Measurements from ENCODE around the gene C2.
"Not testable (repeated sequence)": the region's sequence is repeated elsewhere in the genome, so short reads cannot be mapped to it uniquely, and the experiment has no call there.

C2 gene

DNA sequence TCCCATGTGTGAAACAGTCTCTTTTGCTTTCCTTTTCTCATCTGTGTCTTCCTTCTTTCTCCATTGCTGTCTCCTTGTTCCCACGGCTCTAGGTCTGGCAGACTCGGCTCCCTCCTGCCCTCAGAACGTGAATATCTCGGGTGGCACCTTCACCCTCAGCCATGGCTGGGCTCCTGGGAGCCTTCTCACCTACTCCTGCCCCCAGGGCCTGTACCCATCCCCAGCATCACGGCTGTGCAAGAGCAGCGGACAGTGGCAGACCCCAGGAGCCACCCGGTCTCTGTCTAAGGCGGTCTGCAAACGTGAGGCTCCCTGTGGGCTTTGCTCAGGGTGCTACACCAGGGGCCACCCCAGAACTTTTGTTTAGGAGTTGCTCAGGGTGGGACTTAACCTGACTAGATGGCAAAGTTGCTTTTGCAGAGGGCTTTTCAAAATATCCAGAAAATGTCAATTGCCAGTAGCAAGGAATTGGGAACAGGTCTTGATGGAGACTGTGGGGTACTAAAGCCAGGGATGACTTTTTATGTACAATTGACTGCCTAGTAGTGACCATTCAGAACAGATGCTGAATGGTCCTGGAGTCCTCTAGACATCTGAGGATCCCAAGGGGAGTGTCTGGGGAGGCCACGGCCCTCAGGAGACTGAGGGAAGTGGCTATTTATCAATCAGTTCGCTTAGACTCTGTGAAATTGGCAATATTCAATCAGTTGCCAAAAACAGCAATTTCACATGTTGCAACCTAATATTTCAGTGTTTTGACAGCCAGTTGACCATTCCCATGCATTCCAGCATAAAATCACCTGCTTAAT is 550 bp downstream of the C2 start:
- DNase-seq (ENCODE audit: insufficient read length, low spot score) = no peak
- TF ChIP-seq POLR2A (IDR thresholded peaks at IDR 0.05; ENCODE audit: low read depth, low read length) = no peak
- no peak for FAIRE-seq

DNA sequence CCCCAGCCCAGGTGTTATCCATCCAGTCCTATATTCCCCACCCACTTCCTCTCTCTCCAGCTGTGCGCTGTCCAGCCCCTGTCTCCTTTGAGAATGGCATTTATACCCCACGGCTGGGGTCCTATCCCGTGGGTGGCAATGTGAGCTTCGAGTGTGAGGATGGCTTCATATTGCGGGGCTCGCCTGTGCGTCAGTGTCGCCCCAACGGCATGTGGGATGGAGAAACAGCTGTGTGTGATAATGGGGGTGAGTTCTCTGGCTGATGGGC is 1.1 kb downstream of the C2 start:
- DNase-seq (ENCODE audit: insufficient read length, low spot score) (no peak), FAIRE-seq (no peak)
- TF ChIP-seq POLR2A (IDR thresholded peaks at IDR 0.05; ENCODE audit: low read depth, low read length) = no peak

DNA sequence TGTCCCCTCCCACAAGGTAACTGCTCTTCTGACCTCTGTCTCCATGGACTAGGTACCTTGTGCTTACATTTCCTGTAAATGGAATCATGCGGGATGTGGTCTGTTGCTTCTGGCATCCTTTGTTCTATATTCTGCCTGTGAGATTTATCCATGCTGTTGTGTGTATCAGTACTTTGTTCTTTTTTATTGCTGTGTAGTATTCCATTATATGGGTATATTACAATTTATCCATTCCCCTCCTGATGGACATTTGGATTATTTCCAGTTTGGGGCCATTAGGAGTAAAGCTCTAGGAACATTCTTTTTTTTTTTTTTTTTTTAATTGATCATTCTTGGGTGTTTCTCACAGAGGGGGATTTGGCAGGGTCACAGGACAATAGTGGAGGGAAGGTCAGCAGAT is 3.4 kb downstream of the C2 start:
- TF ChIP-seq POLR2A (IDR thresholded peaks at IDR 0.05; ENCODE audit: low read depth, low read length) = no peak
- no peak for FAIRE-seq
- DNase-seq (ENCODE audit: insufficient read length, low spot score) = no peak

DNA sequence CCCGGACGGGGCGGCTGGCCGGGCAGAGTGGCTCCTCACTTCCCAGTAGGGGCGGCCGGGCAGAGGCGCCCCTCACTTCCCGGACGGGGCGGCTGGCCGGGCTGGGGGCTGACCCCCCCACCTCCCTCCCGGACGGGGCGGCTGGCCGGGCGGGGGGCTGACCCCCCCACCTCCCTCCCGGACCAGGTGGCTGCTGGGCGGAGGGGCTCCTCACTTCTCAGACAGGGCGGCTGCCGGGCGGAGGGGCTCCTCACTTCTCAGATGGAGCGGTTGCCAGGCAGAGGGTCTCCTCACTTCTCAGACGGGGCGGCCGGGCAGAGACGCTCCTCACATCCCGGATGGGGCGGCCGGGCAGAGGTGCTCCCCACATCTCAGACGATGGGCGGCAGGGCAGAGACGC is 4.6 kb downstream of the C2 start:
- not testable (repeated sequence) for DNase-seq (ENCODE audit: insufficient read length, low spot score); FAIRE-seq

DNA sequence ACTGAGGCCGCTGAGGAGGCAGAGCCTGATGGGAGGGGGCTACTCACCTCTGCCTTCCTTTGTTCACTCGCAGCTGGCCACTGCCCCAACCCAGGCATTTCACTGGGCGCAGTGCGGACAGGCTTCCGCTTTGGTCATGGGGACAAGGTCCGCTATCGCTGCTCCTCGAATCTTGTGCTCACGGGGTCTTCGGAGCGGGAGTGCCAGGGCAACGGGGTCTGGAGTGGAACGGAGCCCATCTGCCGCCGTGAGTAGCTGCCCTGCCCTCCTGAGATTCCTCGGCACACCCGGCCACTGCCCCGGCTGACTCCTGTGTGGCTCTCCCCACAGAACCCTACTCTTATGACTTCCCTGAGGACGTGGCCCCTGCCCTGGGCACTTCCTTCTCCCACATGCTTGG is 6.0 kb downstream of the C2 start:
- no peak for FAIRE-seq
- no peak for TF ChIP-seq POLR2A (IDR thresholded peaks at IDR 0.05; ENCODE audit: low read depth, low read length)

DNA sequence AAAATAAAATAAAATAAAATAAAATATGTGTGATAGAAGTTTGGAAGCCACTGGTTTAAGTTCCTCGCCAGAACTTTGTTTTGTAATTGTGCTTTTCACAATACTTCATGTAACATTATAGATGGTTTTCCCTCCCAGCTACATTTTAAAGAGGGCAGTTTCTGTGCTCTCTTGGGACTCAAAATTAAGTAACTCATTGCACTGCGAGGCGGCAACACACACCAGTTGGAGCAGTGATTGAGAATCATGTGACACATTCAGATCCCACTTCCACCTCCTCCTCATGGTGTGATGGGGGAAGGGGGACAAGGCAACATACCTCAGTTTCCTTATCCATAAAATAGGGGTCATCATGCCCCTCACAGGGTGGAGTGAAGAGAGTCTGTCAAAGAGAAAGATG is 7.5 kb downstream of the C2 start:
- TF ChIP-seq POLR2A (IDR thresholded peaks at IDR 0.05; ENCODE audit: low read depth, low read length) = no peak
- no peak for DNase-seq (ENCODE audit: insufficient read length, low spot score)
- FAIRE-seq = no peak

More for the DNA sequence above, 6.0 kb downstream of the C2 start:
- no peak for DNase-seq (ENCODE audit: insufficient read length, low spot score)

DNA sequence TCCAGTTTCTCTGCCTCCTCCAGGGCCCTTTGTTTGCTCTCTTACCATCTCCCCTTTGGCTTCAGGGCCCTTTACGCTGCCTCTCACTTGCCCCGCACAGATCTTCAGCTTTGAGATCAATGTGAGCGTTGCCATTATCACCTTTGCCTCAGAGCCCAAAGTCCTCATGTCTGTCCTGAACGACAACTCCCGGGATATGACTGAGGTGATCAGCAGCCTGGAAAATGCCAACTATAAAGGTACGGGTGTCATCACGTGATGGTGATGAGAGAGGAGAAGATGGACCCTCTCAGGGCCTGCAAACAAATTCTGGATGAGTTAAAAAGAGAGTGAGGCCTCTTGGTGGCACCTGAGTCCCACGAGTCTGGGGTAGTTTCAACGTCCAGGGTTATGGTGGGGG is 8.3 kb downstream of the C2 start:
- no peak for DNase-seq (ENCODE audit: insufficient read length, low spot score)
- TF ChIP-seq POLR2A (IDR thresholded peaks at IDR 0.05; ENCODE audit: low read depth, low read length) = no peak
- no peak for FAIRE-seq

DNA sequence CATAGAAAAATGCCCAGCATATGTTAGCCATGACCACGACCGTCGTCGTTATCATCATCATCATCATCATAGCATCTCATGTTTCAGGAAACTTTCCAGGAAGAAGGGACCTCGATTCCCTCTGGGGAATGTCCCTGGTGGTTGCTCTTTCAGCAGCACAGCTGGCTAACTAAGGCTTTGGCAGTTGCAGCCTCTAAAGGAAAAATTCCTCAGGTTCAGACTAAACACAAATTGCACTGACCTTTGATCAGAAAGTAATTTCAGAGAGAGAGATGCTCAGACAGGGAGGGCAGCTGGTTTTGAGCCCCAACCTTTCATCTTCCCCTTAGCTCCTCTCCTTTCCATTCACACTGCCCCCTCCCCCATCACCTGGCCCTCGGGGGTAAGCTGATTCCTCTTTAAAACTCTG is 12.7 kb downstream of the C2 start:
- FAIRE-seq = no peak
- no peak for TF ChIP-seq POLR2A (IDR thresholded peaks at IDR 0.05; ENCODE audit: low read depth, low read length)
- no peak for DNase-seq (ENCODE audit: insufficient read length, low spot score)

DNA sequence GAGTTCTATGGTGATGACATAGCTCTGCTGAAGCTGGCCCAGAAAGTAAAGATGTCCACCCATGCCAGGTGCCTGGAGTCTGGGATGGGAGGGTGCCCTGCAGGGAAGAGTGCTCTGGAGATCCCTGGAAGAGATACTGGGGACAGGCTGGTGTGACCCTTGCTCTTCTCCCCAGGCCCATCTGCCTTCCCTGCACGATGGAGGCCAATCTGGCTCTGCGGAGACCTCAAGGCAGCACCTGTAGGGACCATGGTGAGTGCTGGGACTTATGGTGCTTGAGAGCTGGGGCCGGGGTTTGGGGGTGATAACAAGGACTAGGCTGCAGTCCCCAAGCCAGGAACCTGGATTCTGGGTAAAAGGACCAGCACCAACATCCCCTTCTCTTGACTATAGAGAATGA is 16.2 kb downstream of the C2 start:
- FAIRE-seq (no peak), DNase-seq (ENCODE audit: insufficient read length, low spot score) (no peak)
- TF ChIP-seq POLR2A (IDR thresholded peaks at IDR 0.05; ENCODE audit: low read depth, low read length) = no peak

DNA sequence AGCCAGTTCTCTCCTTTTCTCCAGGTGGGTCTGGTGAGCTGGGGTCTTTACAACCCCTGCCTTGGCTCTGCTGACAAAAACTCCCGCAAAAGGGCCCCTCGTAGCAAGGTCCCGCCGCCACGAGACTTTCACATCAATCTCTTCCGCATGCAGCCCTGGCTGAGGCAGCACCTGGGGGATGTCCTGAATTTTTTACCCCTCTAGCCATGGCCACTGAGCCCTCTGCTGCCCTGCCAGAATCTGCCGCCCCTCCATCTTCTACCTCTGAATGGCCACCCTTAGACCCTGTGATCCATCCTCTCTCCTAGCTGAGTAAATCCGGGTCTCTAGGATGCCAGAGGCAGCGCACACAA is 17.6 kb downstream of the C2 start:
- no peak for TF ChIP-seq POLR2A (IDR thresholded peaks at IDR 0.05; ENCODE audit: low read depth, low read length)
- no peak for FAIRE-seq

DNA sequence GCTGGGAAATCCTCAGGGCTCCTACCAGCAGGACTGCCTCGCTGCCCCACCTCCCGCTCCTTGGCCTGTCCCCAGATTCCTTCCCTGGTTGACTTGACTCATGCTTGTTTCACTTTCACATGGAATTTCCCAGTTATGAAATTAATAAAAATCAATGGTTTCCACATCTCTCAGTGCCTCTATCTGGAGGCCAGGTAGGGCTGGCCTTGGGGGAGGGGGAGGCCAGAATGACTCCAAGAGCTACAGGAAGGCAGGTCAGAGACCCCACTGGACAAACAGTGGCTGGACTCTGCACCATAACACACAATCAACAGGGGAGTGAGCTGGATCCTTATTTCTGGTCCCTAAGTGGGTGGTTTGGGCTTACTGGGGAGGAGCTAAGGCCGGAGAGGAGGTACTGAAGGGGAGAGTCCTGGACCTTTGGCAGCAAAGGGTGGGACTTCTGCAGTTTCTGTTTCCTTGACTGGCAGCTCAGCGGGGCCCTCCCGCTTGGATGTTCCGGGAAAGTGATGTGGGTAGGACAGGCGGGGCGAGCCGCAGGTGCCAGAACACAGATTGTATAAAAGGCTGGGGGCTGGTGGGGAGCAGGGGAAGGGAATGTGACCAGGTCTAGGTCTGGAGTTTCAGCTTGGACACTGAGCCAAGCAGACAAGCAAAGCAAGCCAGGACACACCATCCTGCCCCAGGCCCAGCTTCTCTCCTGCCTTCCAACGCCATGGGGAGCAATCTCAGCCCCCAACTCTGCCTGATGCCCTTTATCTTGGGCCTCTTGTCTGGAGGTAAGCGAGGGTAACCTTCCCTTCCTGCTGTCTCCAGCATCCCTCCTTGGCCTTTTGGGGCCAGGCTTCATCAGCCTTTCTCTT is 18.2 kb downstream of the C2 start, which contains the start of gene CFB:
CFB (plus strand) TSS at position 589 of the 863 bp plus-strand sequence; CDS start at position 716, 127 bp downstream.
- peak; percentile 64 for FAIRE-seq
- peak; percentile 96 for DNase-seq (ENCODE audit: insufficient read length, low spot score)
- TF ChIP-seq POLR2A (IDR thresholded peaks at IDR 0.05; ENCODE audit: low read depth, low read length) = no peak

More for the DNA sequence above, 17.6 kb downstream of the C2 start:
- DNase-seq (ENCODE audit: insufficient read length, low spot score) = no peak

DNA sequence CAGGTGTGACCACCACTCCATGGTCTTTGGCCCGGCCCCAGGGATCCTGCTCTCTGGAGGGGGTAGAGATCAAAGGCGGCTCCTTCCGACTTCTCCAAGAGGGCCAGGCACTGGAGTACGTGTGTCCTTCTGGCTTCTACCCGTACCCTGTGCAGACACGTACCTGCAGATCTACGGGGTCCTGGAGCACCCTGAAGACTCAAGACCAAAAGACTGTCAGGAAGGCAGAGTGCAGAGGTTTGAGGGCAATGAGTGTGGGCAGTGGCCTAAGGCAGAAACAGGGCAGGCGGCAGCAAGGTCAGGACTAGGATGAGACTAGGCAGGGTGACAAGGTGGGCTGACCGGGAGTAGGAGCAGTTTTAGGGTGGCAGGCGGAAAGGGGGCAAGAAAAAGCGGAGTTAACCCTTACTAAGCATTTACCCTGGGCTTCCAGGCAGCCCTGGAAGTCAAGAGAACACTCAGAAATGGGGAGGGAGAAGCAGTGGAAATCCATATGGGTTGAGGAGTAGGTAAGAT is 18.9 kb downstream of the C2 start:
- no peak for TF ChIP-seq POLR2A (IDR thresholded peaks at IDR 0.05; ENCODE audit: low read depth, low read length)
- no peak for FAIRE-seq
- no peak for DNase-seq (ENCODE audit: insufficient read length, low spot score)

DNA sequence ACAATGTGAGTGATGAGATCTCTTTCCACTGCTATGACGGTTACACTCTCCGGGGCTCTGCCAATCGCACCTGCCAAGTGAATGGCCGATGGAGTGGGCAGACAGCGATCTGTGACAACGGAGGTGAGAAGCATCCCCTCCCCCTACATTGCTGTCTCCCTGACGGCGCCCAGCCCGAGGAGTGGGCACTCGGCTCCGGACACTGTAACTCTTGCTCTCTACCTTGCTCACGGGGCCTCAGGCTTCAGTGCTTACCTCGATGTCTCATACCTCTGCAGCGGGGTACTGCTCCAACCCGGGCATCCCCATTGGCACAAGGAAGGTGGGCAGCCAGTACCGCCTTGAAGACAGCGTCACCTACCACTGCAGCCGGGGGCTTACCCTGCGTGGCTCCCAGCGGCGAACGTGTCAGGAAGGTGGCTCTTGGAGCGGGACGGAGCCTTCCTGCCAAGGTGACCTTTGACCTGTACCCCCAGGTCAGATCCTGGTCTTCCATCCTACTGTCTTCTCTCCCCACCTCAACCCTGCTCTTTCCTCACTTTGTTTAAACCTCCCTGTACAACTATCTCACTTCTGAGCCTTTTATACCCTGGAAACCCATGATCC is 19.7 kb downstream of the C2 start:
- TF ChIP-seq POLR2A (IDR thresholded peaks at IDR 0.05; ENCODE audit: low read depth, low read length) = no peak
- no peak for DNase-seq (ENCODE audit: insufficient read length, low spot score)
- FAIRE-seq = no peak

DNA sequence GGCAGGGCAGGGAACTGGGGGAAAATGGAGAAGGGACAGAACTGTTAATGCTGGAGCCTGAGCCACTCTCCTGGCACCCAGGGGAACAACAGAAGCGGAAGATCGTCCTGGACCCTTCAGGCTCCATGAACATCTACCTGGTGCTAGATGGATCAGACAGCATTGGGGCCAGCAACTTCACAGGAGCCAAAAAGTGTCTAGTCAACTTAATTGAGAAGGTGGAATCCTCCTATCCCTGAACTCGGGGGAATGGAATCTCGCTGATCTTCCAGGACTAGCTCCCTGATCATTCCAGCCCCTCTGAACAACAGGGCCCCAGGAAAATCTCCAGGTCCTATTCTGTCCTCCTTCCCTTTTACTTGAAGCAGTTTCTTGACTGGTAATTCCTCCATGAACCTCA is 20.3 kb downstream of the C2 start:
- TF ChIP-seq POLR2A (IDR thresholded peaks at IDR 0.05; ENCODE audit: low read depth, low read length) = no peak
- DNase-seq (ENCODE audit: insufficient read length, low spot score) = no peak
- FAIRE-seq = no peak
